ENCODE data around the gene BCAT1. TPM values are rescaled to one million over a fixed set of nuclear protein-coding genes. Genes with fewer than 3 reads are reported as not detected.
"Not testable (repeated sequence)": the region's sequence is repeated elsewhere in the genome, so short reads cannot be mapped to it uniquely, and the experiment has no call there.

BCAT1 gene
- total RNA-seq, 1 donor from 2014 or later = 40.8 TPM

DNA sequence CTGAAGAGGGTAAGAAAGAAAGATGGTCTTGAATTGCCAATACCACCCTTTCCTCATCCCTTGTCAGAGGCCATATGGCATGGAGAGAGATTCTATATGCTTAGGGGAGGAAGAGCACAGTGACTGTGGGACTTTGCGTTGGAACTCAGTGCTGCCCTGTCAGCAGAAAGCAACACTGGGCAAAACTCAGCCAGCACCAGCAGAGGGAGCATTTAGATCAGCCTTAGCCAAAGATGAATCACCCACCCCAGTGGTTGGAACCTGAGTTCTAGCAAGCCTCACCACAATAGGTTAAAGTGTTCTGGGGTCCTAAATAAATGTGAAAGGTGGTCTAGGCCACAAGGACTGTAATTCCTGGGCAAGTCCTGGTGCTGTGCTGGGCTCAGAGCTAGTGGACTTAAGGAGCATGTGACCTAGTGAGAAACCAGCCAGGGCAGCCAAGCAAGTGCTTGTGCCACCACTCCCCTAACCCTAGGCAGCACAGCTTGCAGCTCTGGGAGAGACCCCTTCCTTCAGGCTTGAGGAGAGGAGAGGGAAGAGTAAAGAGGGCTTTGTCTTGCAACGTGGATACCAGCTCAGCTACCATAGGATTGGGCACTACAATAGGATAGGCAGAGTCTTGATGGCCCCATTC, 11.4 kb upstream of the BCAT1 start:
- no peak for DNase-seq (ENCODE audit: low spot score)

GRCh38 chr12:24956351-24956750, 7.5 kb upstream of the BCAT1 start:
- DNase-seq (ENCODE audit: low spot score) = not testable (repeated sequence)

DNA sequence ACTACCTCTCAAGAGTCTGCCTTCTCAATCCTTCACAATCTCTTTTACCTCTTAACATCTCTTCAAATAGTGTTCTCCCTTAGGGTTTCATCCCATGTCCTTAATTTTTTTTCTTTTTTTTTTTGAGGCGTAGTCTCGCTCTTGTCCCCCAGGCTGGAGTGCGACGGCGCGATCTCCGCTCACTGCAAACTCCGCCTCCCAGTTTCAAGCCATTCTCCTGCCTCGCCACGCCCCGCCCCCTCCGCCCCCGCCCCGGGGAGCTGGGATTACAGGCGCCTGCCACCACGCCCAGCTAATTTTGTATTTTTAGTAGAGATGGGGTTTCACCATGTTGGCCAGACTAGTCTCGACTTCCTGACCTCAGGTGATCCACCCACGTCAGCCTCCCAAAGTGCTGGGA, 7.0 kb upstream of the BCAT1 start:
- no peak for DNase-seq (ENCODE audit: low spot score)

DNA sequence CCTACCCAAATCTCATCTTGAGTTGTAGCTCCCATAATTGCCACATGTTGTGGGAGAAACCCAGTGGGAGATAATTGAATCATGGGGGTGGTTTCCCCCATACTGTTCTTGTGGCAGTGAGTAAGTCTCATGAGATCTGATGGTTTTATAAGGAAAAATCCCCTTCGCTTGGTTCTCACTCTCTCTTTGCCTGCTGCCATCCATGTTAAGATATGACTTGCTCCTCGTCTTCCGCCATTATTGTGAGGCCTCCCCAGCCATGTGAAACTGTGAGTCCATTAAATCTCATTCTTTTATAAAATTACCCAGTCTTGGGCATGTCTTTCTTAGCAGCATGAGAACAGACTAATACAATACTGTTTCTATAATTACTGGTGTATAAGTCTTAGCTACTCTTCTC, 6.5 kb upstream of the BCAT1 start:
- no peak for DNase-seq (ENCODE audit: low spot score)

- DNase-seq (ENCODE audit: low spot score) = no peak
Measured at GRCh38 chr12:24954261-24954660, 5.4 kb upstream of the BCAT1 start.

- DNase-seq (ENCODE audit: low spot score) = no peak
Measured at GRCh38 chr12:24952389-24952788, 3.5 kb upstream of the BCAT1 start.

DNA sequence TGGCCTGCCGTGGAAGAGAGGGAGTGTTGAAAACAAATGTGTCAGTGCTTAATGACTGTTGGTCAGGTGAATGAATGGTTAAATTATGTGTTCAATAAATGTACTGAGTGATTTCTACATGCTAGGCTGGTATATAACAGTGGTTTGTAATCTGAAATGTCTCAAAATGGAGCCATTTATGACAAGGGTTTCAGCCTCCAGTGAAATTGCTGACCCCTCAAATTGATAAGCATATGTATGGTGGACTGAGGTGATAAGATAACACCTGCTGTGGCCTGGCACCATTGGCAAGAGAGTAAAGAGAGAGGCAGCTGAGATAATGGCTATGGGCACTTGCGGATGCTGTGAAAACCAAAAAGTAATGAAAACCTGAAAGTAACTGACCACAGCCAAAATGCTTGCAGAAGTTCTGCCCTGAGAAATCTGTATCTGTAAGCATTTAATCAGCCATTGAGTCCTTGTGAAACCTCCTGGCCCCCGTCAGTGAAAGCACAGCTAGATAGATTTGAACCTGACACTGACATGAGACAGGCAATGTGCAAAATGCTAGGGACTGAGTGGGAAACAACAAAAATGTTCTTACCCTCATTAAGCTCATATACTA, 1.4 kb upstream of the BCAT1 start:
- no peak for DNase-seq (ENCODE audit: low spot score)

DNA sequence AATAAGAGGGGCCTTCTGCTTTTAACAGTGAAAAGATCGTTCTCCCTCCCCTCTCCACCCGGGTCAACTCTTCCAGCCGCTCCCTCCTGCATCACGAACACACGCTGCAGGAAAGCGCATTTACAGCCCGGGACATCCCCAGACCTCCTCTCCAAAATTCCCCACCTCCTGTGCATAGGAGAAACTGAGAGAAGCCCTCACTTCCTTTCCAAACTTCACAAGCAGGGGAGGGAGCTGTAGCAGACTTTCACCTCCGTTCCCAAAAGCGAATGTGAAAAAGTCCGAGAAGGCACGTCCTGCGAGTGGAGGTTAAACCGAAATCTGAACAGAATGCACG, 513 bp downstream of the BCAT1 start:
- DNase-seq (ENCODE audit: low spot score) = no peak

- DNase-seq (ENCODE audit: low spot score) = no peak
Measured at GRCh38 chr12:24947541-24948419, 1.1 kb downstream of the BCAT1 start.

DNA sequence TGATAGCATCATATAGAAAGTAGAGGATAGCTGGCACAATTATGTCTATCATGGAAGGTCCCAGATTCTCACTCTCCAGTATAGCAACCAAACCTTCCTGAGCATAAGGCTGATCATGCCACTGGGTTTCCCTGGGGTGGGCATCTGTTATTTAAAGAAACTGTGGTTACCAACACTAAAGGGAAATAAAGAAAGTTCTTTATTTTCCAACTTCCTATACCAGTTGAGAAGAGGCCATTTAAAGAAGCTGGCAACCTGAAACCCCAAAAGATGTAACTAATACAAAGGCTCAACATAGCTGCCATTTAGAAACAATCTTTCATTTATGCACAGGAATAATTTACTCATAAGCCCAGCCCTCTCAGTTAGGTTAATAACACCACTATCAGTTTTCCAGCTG, 3.1 kb downstream of the BCAT1 start:
- DNase-seq (ENCODE audit: low spot score) = no peak

GRCh38 chr12:24945039-24945438, 3.9 kb downstream of the BCAT1 start:
- no peak for DNase-seq (ENCODE audit: low spot score)

DNA sequence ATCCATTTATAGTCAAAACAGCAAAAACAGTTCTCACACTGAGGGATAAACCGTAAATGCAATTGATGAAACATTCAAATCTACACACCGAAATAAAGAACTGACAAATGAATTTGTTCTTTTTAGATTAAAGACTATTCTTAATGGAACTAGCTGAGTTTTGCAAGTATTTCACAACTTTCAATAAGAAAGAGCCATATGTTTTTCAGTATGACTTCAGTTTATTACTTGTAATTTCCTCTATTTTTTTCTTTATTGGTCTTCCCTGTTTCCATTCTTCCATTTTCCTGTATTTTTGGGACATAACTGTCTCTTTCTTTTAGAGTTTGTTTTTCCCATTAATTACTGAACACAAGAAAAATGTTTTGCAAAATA, 4.3 kb downstream of the BCAT1 start:
- no peak for DNase-seq (ENCODE audit: low spot score)

GRCh38 chr12:24943947-24944600, 4.8 kb downstream of the BCAT1 start:
- no peak for DNase-seq (ENCODE audit: low spot score)

- DNase-seq (ENCODE audit: low spot score) = no peak
Measured at GRCh38 chr12:24940157-24940556, 8.7 kb downstream of the BCAT1 start.

DNA sequence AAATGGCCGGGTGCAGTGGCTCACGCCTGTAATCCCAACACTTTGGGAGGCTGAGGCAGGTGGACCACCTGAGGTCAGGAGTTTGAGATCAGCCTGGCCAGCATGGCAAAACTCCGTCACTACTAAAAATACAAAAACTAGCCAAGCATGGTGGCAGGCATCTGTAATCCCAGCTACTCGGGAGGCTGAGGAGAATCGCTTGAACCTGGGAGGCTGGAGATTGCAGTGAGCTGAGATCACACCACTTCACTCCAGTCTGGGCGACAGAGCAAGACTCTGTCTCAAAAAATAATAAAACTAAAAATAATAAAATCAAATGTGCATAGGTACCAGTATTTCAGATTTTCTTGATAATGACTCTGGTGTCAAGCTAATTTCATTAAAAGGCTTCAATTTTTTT, 9.3 kb downstream of the BCAT1 start:
- not testable (repeated sequence) for DNase-seq (ENCODE audit: low spot score)

GRCh38 chr12:24938341-24938740, 10.6 kb downstream of the BCAT1 start:
- DNase-seq (ENCODE audit: low spot score) = no peak

DNA sequence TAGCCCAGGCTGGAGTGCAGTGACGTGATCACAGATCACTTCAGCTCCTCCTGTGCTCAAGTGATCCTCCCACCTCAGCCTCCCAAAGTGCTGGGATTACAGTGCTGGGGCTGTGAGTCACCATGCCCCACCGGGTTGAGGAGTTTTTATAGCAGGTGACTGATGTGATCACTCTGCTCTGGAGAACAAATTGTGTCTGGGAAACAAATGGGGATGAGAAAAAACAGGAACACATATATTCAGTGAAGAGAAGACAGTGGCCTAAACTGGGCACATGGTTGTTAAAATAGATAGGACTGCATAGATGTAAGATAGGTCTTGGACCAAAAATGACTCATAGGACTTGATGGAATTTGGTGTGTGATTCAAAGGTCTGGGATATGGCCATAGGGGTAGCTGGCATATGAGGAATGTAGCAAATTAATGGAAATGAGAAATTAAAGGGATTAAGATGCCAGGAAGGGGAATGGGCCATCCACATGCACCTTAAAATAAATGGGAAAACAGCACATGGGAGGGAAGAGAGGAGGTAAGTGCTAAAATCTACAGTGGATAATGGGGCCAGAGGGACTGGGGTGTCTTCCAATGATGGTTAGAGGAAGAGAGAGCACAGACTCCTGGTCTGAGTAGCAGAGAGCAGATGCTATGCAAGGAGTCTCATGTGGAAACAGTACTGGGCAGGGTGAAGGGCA, 11.2 kb downstream of the BCAT1 start:
- DNase-seq (ENCODE audit: low spot score) = no peak

DNA sequence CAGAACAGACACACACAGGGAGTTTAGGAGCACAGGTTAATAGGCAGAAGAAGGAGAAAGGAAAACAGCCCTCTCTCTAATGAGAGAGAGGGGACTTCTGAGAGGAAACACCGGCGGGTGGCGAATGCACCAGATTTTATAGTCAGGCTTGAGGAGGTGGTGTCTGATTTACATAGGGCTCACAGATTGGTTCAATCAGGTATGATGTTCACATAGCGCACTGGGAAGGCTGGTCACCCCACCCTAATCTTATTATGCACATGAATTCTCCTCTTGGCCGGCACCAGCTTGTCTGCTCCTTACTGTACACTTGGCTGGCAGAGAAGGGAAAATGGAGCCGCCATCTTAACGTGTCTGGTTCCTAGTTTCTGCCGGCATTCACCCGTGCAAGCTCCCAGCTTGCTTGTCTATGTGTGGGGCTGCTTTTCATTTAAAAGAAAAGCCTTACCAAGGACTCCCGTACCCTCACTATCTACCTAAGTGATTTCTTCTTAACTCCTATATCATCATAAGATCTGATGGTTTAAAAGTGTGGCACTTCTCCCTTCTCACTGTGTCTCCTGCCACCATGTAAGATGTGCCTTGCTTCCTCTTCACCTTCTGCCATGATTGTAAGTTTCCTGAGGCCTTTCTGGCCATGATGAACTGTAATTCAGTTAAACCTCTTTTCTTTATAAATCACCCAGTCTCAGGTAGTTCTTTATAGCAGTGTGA, 15.1 kb downstream of the BCAT1 start:
- no peak for DNase-seq (ENCODE audit: low spot score)

GRCh38 chr12:24931666-24932405, 17.1 kb downstream of the BCAT1 start:
- no peak for DNase-seq (ENCODE audit: low spot score)

GRCh38 chr12:24929953-24930352, 18.9 kb downstream of the BCAT1 start:
- DNase-seq (ENCODE audit: low spot score) = no peak
